ENCODE measurements around the gene ELL.

ELL gene

DNA sequence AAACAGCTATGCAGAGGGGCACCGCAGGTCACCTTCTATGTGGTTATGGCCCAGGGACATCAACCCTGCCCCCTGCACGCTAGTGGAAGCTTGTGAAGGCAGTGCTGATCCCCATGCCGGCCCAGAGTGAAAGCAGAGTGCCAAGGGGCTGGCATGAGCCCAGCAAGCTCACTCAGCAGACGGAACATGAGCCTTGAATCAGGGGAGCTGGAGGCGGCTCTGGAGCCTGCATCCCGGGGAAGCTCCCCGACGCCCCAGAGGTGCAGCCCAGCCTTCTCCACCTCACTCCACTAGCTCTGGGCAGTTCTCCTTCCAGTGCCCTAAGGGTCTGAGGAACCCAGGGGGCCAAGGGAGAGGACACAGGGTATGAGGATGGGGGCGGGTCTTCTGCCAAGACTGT lies 64.9 kb downstream of the ELL start:
- H3K9me3 ChIP-seq (ENCODE audit: insufficient read depth, low read length), result no peaks in the 10 kb centered on the region
- no peaks in the 10 kb centered on the region for H3K9me2 ChIP-seq (replicated peaks; ENCODE audit: insufficient read depth, low read length)
- H3K9ac ChIP-seq (ENCODE audit: low read length), result no peak overlapping the region
- H3K4me3 ChIP-seq (ENCODE audit: insufficient read depth, low read length, poor library complexity, severe bottlenecking), result no peak overlapping the region
- TF ChIP-seq, protein P1, sequence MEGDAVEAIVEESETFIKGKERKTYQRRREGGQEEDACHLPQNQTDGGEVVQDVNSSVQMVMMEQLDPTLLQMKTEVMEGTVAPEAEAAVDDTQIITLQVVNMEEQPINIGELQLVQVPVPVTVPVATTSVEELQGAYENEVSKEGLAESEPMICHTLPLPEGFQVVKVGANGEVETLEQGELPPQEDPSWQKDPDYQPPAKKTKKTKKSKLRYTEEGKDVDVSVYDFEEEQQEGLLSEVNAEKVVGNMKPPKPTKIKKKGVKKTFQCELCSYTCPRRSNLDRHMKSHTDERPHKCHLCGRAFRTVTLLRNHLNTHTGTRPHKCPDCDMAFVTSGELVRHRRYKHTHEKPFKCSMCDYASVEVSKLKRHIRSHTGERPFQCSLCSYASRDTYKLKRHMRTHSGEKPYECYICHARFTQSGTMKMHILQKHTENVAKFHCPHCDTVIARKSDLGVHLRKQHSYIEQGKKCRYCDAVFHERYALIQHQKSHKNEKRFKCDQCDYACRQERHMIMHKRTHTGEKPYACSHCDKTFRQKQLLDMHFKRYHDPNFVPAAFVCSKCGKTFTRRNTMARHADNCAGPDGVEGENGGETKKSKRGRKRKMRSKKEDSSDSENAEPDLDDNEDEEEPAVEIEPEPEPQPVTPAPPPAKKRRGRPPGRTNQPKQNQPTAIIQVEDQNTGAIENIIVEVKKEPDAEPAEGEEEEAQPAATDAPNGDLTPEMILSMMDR (IDR thresholded peaks at IDR 0.05; ENCODE audit: insufficient read depth, low read length, poor library complexity, severe bottlenecking), result no peak
- TF ChIP-seq EZH2phosphoT487 (conservative IDR thresholded peaks at IDR 0.05; ENCODE audit: low read length), result no peak
- H3K4me2 ChIP-seq (ENCODE audit: low read depth, low read length, poor library complexity, severe bottlenecking), result no peak overlapping the region
- no peak overlapping the region for H3K27ac ChIP-seq (ENCODE audit: low read depth, low read length)
- no peak overlapping the region for H2AFZ ChIP-seq (ENCODE audit: low read depth, low read length, severe bottlenecking)
- no peaks in the 10 kb centered on the region for H3K79me2 ChIP-seq (ENCODE audit: insufficient read depth, low read length)
- H3K27me3 ChIP-seq (ENCODE audit: low read length), result no peaks in the 10 kb centered on the region
- H3F3A ChIP-seq (ENCODE audit: insufficient read depth), result no peaks in the 10 kb centered on the region
- no peaks in the 10 kb centered on the region for H4K20me1 ChIP-seq (ENCODE audit: low read depth, low read length)
- H3K36me3 ChIP-seq (ENCODE audit: low read length), result no peaks in the 10 kb centered on the region

GRCh38 chr19:18456279-18456678 lies 65.6 kb downstream of the ELL start:
- H3F3A ChIP-seq (ENCODE audit: insufficient read depth), result no peaks in the 10 kb centered on the region
- no peaks in the 10 kb centered on the region for H4K20me1 ChIP-seq (ENCODE audit: low read depth, low read length)
- H3K36me3 ChIP-seq (ENCODE audit: low read length), result no peaks in the 10 kb centered on the region
- no peak overlapping the region for H3K4me2 ChIP-seq (ENCODE audit: low read depth, low read length, poor library complexity, severe bottlenecking)
- H3K9me2 ChIP-seq (replicated peaks; ENCODE audit: insufficient read depth, low read length), result no peaks in the 10 kb centered on the region
- H3K79me2 ChIP-seq (ENCODE audit: insufficient read depth, low read length), result no peaks in the 10 kb centered on the region
- no peak overlapping the region for H2AFZ ChIP-seq (ENCODE audit: low read depth, low read length, severe bottlenecking)
- no peaks in the 10 kb centered on the region for H3K9me3 ChIP-seq (ENCODE audit: insufficient read depth, low read length)
- no peak overlapping the region for H3K4me3 ChIP-seq (ENCODE audit: insufficient read depth, low read length, poor library complexity, severe bottlenecking)
- no peak overlapping the region for H3K9ac ChIP-seq (ENCODE audit: low read length)
- H3K27ac ChIP-seq (ENCODE audit: low read depth, low read length), result no peak overlapping the region
- no peaks in the 10 kb centered on the region for H3K27me3 ChIP-seq (ENCODE audit: low read length)
- no peak for TF ChIP-seq EZH2phosphoT487 (conservative IDR thresholded peaks at IDR 0.05; ENCODE audit: low read length)
- TF ChIP-seq, protein P1 (IDR thresholded peaks at IDR 0.05; ENCODE audit: insufficient read depth, low read length, poor library complexity, severe bottlenecking), result no peak

- Histone ChIP-seq H4K20me1 (ENCODE audit: low read depth, low read length) (no peaks in the 10 kb centered on the region), H2AFZ (ENCODE audit: low read depth, low read length, severe bottlenecking) (no peak overlapping the region), H3K9ac (ENCODE audit: low read length) (no peak overlapping the region)
These were observed 68.4 kb downstream of the ELL start for GRCh38 chr19:18453269-18454024.

More at GRCh38 chr19:18453269-18454024, 68.4 kb downstream of the ELL start:
- TF ChIP-seq EZH2phosphoT487 (conservative IDR thresholded peaks at IDR 0.05; ENCODE audit: low read length), result no peak
- TF ChIP-seq, protein P1 (IDR thresholded peaks at IDR 0.05; ENCODE audit: insufficient read depth, low read length, poor library complexity, severe bottlenecking), result no peak
- no peaks in the 10 kb centered on the region for H3K27me3 ChIP-seq (ENCODE audit: low read length)
- H3K79me2 ChIP-seq (ENCODE audit: insufficient read depth, low read length), result no peaks in the 10 kb centered on the region
- H3K9me2 ChIP-seq (replicated peaks; ENCODE audit: insufficient read depth, low read length), result no peaks in the 10 kb centered on the region
- no peaks in the 10 kb centered on the region for H3F3A ChIP-seq (ENCODE audit: insufficient read depth)
- H3K4me3 ChIP-seq (ENCODE audit: insufficient read depth, low read length, poor library complexity, severe bottlenecking), result no peak overlapping the region
- H3K4me2 ChIP-seq (ENCODE audit: low read depth, low read length, poor library complexity, severe bottlenecking), result no peak overlapping the region
- no peaks in the 10 kb centered on the region for H3K9me3 ChIP-seq (ENCODE audit: insufficient read depth, low read length)
- H3K36me3 ChIP-seq (ENCODE audit: low read length), result no peaks in the 10 kb centered on the region
- H3K27ac ChIP-seq (ENCODE audit: low read depth, low read length), result no peak overlapping the region
